H9 (cell line): ENCODE measurements around the gene MAP7D3. TPM values are rescaled to one million over a fixed set of nuclear protein-coding genes. Genes with fewer than 3 reads are reported as not detected.

Experiments used
- DNase-seq: peaks from one replicate; pipeline ENCODE4 v3.0.0-alpha.2; 2017
- H2AFZ ChIP-seq: one replicate; pipeline ENCODE4 v1.6.1; 2013; ENCODE audit warnings: mild to moderate bottlenecking, low read length, control low read depth, moderate library complexity
- H2AK5ac ChIP-seq: 2 replicates; pipeline ENCODE4 v1.6.1; 2013; ENCODE audit warnings: low read length, control low read depth, mixed read lengths; ENCODE audit not compliant: insufficient read length
- H2BK120ac ChIP-seq: one replicate; pipeline ENCODE4 v1.6.1; 2013; ENCODE audit warnings: low read depth, mild to moderate bottlenecking, low read length, control low read depth, inconsistent platforms; ENCODE audit not compliant: poor library complexity, severe bottlenecking
- H2BK12ac ChIP-seq: 2 replicates; pipeline ENCODE4 v1.6.1; 2013; ENCODE audit warnings: low read length, control low read depth, mixed read lengths, low read depth; ENCODE audit not compliant: insufficient read length
- H2BK15ac ChIP-seq: 2 replicates; pipeline ENCODE4 v1.6.1; 2013; ENCODE audit warnings: low read depth, low read length, control low read depth
- H2BK20ac ChIP-seq: one replicate; pipeline ENCODE4 v1.6.1; 2013; ENCODE audit warnings: low read depth, mild to moderate bottlenecking, low read length, control low read depth, inconsistent platforms; ENCODE audit not compliant: poor library complexity, severe bottlenecking
- H2BK5ac ChIP-seq: 2 replicates; pipeline ENCODE4 v1.6.1; 2013; ENCODE audit warnings: low read length, control low read depth, mixed read lengths; ENCODE audit not compliant: insufficient read length
- H3K14ac ChIP-seq: 2 replicates; pipeline ENCODE4 v1.6.1; 2013; ENCODE audit warnings: low read length, control low read depth; ENCODE audit not compliant: insufficient read depth
- H3K18ac ChIP-seq: 2 replicates; pipeline ENCODE4 v1.6.1; 2013; ENCODE audit warnings: low read depth, mild to moderate bottlenecking, mixed read lengths, low read length, control low read depth; ENCODE audit not compliant: insufficient read length
- H3K23ac ChIP-seq: 2 replicates; pipeline ENCODE4 v1.6.1; 2013; ENCODE audit warnings: low read length, control low read depth, mixed read lengths, low read depth; ENCODE audit not compliant: insufficient read length
- H3K23me2 ChIP-seq: 2 replicates; pipeline ENCODE4 v1.6.1; 2013; ENCODE audit warnings: low read depth, mild to moderate bottlenecking, mixed read lengths, low read length, control low read depth; ENCODE audit not compliant: insufficient read length, poor library complexity, severe bottlenecking
- H3K27ac ChIP-seq: 2 replicates; pipeline ENCODE4 v1.5.1; 2013; ENCODE audit warnings: low read length, control low read depth, mixed read lengths, low read depth; ENCODE audit not compliant: insufficient read length
- H3K27me3 ChIP-seq: 2 replicates; pipeline ENCODE4 v1.6.1; 2013; ENCODE audit warnings: low read length, control low read depth, inconsistent platforms; ENCODE audit not compliant: insufficient read depth
- H3K4ac ChIP-seq: 2 replicates; pipeline ENCODE4 v1.6.1; 2013; ENCODE audit warnings: low read depth, mild to moderate bottlenecking, control low read depth, inconsistent platforms, low read length, moderate library complexity
- H3K4me1 ChIP-seq: 2 replicates; pipeline ENCODE4 v1.6.1; 2013; ENCODE audit warnings: low read length, control low read depth, inconsistent platforms; ENCODE audit not compliant: insufficient read depth
- H3K4me2 ChIP-seq: 2 replicates; pipeline ENCODE4 v1.6.1; 2013; ENCODE audit warnings: low read length, control low read depth, mixed read lengths; ENCODE audit not compliant: insufficient read length, insufficient read depth
- H3K56ac ChIP-seq: 2 replicates; pipeline ENCODE4 v1.6.1; 2013; ENCODE audit warnings: low read depth, mild to moderate bottlenecking, mixed read lengths, low read length, control low read depth; ENCODE audit not compliant: insufficient read length
- H3K79me1 ChIP-seq: 2 replicates; pipeline ENCODE4 v1.6.1; 2013; ENCODE audit warnings: low read depth, mild to moderate bottlenecking, moderate library complexity, low read length, control low read depth, inconsistent platforms; ENCODE audit not compliant: insufficient read depth, poor library complexity, severe bottlenecking
- H3K79me2 ChIP-seq: 2 replicates; pipeline ENCODE4 v1.6.1; 2013; ENCODE audit warnings: low read length, control low read depth, inconsistent platforms; ENCODE audit not compliant: insufficient read depth
- H3K9ac ChIP-seq: 2 replicates; pipeline ENCODE4 v1.6.1; 2013; ENCODE audit warnings: low read length, control low read depth, mixed read lengths; ENCODE audit not compliant: insufficient read length; ENCODE audit errors: extremely low read depth
- H3K9me3 ChIP-seq: one replicate; pipeline ENCODE4 v1.6.1; 2013; ENCODE audit warnings: low read depth, low read length, inconsistent platforms; ENCODE audit not compliant: control insufficient read depth
- H3T11ph ChIP-seq: one replicate; pipeline ENCODE4 v1.6.1; 2013; ENCODE audit warnings: mild to moderate bottlenecking, low read length, control low read depth, inconsistent platforms
- H4K20me1 ChIP-seq: one replicate; pipeline ENCODE4 v1.6.1; 2013; ENCODE audit not compliant: control insufficient read depth, insufficient read length, insufficient read depth
- H4K5ac ChIP-seq: 2 replicates; pipeline ENCODE4 v1.6.1; 2013; ENCODE audit warnings: low read depth, mild to moderate bottlenecking, mixed read lengths, low read length, control low read depth; ENCODE audit not compliant: insufficient read length
- H4K8ac ChIP-seq: replicated peaks from 2 replicates; pipeline ENCODE4 v1.6.1; 2013; ENCODE audit warnings: low read length, control low read depth, mixed read lengths, low read depth; ENCODE audit not compliant: insufficient read length
- H4K91ac ChIP-seq: 2 replicates; pipeline ENCODE4 v1.6.1; 2013; ENCODE audit warnings: low read depth, mild to moderate bottlenecking, moderate library complexity, mixed read lengths, low read length, control low read depth; ENCODE audit not compliant: insufficient read length
- H3K27ac Mint-ChIP-seq, 3 experiments: 2 replicates in 2 of 3; 3 replicates in 1 of 3; pipeline ENCODE4 v1.8.0; 2020 to 2021; ENCODE audit warnings: mixed read lengths in 3 of 3, mild to moderate bottlenecking in 1 of 3, moderate library complexity in 1 of 3
- H3K27me3 Mint-ChIP-seq: 2 replicates; pipeline ENCODE4 v1.8.0; 2021; ENCODE audit warnings: low read depth, mild to moderate bottlenecking, moderate library complexity, mixed read lengths
- H3K36me3 Mint-ChIP-seq, 3 experiments: 2 replicates in 2 of 3; 3 replicates in 1 of 3; pipeline ENCODE4 v1.8.0; 2020 to 2021; ENCODE audit warnings: low read depth in 3 of 3, mixed read lengths in 3 of 3; ENCODE audit not compliant: insufficient read depth in 1 of 3
- H3K4me1 Mint-ChIP-seq, 2 experiments: 2 replicates each; pipeline ENCODE4 v1.8.0; 2020; ENCODE audit warnings: mixed read lengths in 2 of 2
- H3K4me3 Mint-ChIP-seq, 2 experiments: 2 replicates in 1 of 2; 3 replicates in 1 of 2; pipeline ENCODE4 v1.8.0; 2020 to 2021; ENCODE audit warnings: mild to moderate bottlenecking in 2 of 2, mixed read lengths in 2 of 2, moderate library complexity in 1 of 2
- H3K9me3 Mint-ChIP-seq, 2 experiments: 2 replicates in 1 of 2; 3 replicates in 1 of 2; pipeline ENCODE4 v1.8.0; 2020; ENCODE audit warnings: mild to moderate bottlenecking in 2 of 2, mixed read lengths in 2 of 2, moderate library complexity in 1 of 2
- CTCF ChIP-seq: fragments of 200-600 bp; sonication (generic); conservative IDR thresholded peaks from 3 replicates; pipeline ENCODE4 v1.8.0; 2021; ENCODE audit warnings: antibody characterized with exemption, mild to moderate bottlenecking
- WGBS: extraction: QIAGEN DNeasy Blood & Tissue Kit; methylation state at CpG from one replicate; pipeline ENCODE4 v1.1.7; 2013; ENCODE audit warnings: missing lambda C conversion rate, low lambda C conversion rate, mixed read lengths; ENCODE audit not compliant: insufficient read length; ENCODE audit errors: extremely low coverage; 5-methylcytosine and 5-hydroxymethylcytosine counted together
- total RNA-seq: library from RNA; stranded (reverse); gene quantifications from 2 replicates; pipeline ENCODE4 v1.2.1, GENCODE V29; 2021

Gene MAP7D3
- total RNA-seq, 1 experiment from 2014 or later = 15.2 TPM

DNA sequence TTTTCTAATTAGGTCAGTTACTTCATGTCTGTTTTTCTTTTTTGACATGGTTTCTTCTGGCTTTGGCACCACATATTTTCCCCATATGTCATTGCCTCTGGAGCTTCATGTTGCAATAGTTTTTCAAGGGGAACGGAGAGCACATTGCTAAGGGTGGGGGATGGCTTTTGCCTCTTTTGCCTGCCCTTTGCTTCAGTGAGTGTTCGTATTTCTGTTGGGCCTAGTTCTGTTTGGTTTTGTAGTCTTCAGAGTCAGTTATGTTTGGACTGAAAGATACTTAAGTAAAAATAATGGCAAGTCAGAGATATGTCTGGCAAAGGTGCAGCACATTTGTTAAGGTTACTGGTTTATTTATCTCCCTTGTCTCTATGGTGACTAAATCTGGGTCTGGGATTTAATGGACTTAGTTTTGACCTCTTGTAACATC lies 74.8 kb downstream of the MAP7D3 start:
- Mint-ChIP-seq H3K36me3 (0 out of 7 replicates have a peak, but pooled peaks cover 0 to 3% (median 0%) of the 10 kb centered on the region in 3 experiments), H3K4me1 (no peaks in the 10 kb centered on the region), H3K27me3 (no peaks in the 10 kb centered on the region), H3K9me3 (peaks cover 36 to 42% of the 10 kb centered on the region in 2 experiments), H3K4me3 (no peak overlapping the region), H3K27ac (no peak overlapping the region)
- TF ChIP-seq CTCF = no peak
- H2BK20ac ChIP-seq = no peak overlapping the region
- H3K27me3 ChIP-seq = no peaks in the 10 kb centered on the region
- H2BK5ac ChIP-seq = no peak overlapping the region
- WGBS = no CpG with 5 or more reads among the region's 2 CpGs
- no peak overlapping the region for H2AFZ ChIP-seq
- no peak overlapping the region for H3K18ac ChIP-seq
- H3K56ac ChIP-seq = no peak overlapping the region
- no peak overlapping the region for H3K23ac ChIP-seq
- no peak overlapping the region for H4K91ac ChIP-seq
- H3K4ac ChIP-seq = no peak overlapping the region
- H3K23me2 ChIP-seq = no peaks in the 10 kb centered on the region
- H4K5ac ChIP-seq = no peak overlapping the region
- no peak overlapping the region for H3K27ac ChIP-seq
- no peak overlapping the region for H3T11ph ChIP-seq
- H4K20me1 ChIP-seq = no peaks in the 10 kb centered on the region
- peaks cover 23% of the 10 kb centered on the region for H3K9me3 ChIP-seq
- H2AK5ac ChIP-seq = no peak overlapping the region
- H3K79me1 ChIP-seq = no peaks in the 10 kb centered on the region
- H2BK12ac ChIP-seq = no peak overlapping the region
- no peak overlapping the region for H3K9ac ChIP-seq
- no peak overlapping the region for H2BK120ac ChIP-seq
- no peak overlapping the region for H2BK15ac ChIP-seq
- no peak overlapping the region for H3K4me2 ChIP-seq
- no peaks in the 10 kb centered on the region for H3K4me1 ChIP-seq
- H3K14ac ChIP-seq = no peak overlapping the region
- DNase-seq = no peak
- no peak overlapping the region for H4K8ac ChIP-seq
- no peaks in the 10 kb centered on the region for H3K79me2 ChIP-seq
